OCI-LY7 (cell line): ENCODE results near the gene GGT6. TPM values are rescaled to one million over a fixed set of nuclear protein-coding genes. Genes with fewer than 3 reads are reported as not detected.

ENCODE experiments used
- BruUV-seq: library from RNA; stranded (reverse); fragments of 400-500 nt; replicated peaks from 2 replicates; lab custom pipeline; 2021; lab: Mats Ljungman, UMichigan
- CTCF ChIA-PET: fragments of 300-600 bp; sonication (Branson Sonifier 250); formaldehyde crosslinking; loops from one replicate; lab custom pipeline; 2022; ENCODE audit warnings: antibody characterized with exemption; ENCODE audit not compliant: unreplicated experiment; lab: Charles Lee
- POLR2A ChIA-PET: fragments of 300-600 bp; sonication (Branson Sonifier 250); formaldehyde crosslinking; loops from one replicate; lab custom pipeline; 2022; ENCODE audit warnings: antibody characterized with exemption; lab: Charles Lee
- DNase-seq: peaks from one replicate; pipeline ENCODE4 v3.0.0-alpha.2; 2015; ENCODE audit warnings: low spot score
- H2AFZ ChIP-seq: fragments of 200-600 bp; sonication (generic), shearing (Covaris generic); 2 replicates; pipeline ENCODE4 v1.6.1; 2014; ENCODE audit warnings: mild to moderate bottlenecking, antibody characterized with exemption, low read length, moderate library complexity
- H3K27ac ChIP-seq: fragments of 200-600 bp; sonication (generic); 2 replicates; pipeline ENCODE4 v1.5.1; 2014; ENCODE audit warnings: mixed run types, low read depth, mild to moderate bottlenecking, moderate library complexity, low read length, inconsistent platforms; ENCODE audit not compliant: poor library complexity, severe bottlenecking
- H3K36me3 ChIP-seq: fragments of 200-600 bp; sonication (generic); 2 replicates; pipeline ENCODE4 v1.6.1; 2014; ENCODE audit warnings: mild to moderate bottlenecking, antibody characterized with exemption, low read length, moderate library complexity, mixed read lengths; ENCODE audit not compliant: insufficient read depth
- H3K4me1 ChIP-seq: fragments of 200-600 bp; sonication (generic); 2 replicates; pipeline ENCODE4 v1.5.1; 2014; ENCODE audit warnings: mild to moderate bottlenecking, low read length; ENCODE audit not compliant: insufficient read depth, poor library complexity, severe bottlenecking
- H3K4me2 ChIP-seq: fragments of 200-600 bp; sonication (generic); 2 replicates; pipeline ENCODE4 v1.6.1; 2014; ENCODE audit warnings: mild to moderate bottlenecking, low read length
- H3K4me3 ChIP-seq: fragments of 200-600 bp; sonication (generic); 2 replicates; pipeline ENCODE4 v1.5.1; 2014; ENCODE audit warnings: mild to moderate bottlenecking, low read depth, low read length; ENCODE audit not compliant: poor library complexity, severe bottlenecking
- H3K79me2 ChIP-seq: fragments of 200-600 bp; sonication (generic); 2 replicates; pipeline ENCODE4 v1.6.1; 2016; ENCODE audit warnings: low read depth, mild to moderate bottlenecking, low read length, moderate library complexity, mixed read lengths; ENCODE audit not compliant: insufficient read depth
- H3K9me2 ChIP-seq: fragments of 200-600 bp; sonication (generic); 2 replicates; pipeline ENCODE4 v1.6.1; 2016; ENCODE audit warnings: mild to moderate bottlenecking, low read length, mixed read lengths; ENCODE audit not compliant: insufficient read depth
- H3K9me3 ChIP-seq: fragments of 200-600 bp; sonication (generic); 2 replicates; pipeline ENCODE4 v1.6.1; 2014; ENCODE audit warnings: mild to moderate bottlenecking, mixed run types, low read length, mixed read lengths
- H4K20me1 ChIP-seq: fragments of 200-600 bp; sonication (generic); 2 replicates; pipeline ENCODE4 v1.6.1; 2014; ENCODE audit warnings: mild to moderate bottlenecking, antibody characterized with exemption, low read length, moderate library complexity, mixed read lengths; ENCODE audit not compliant: insufficient read depth
- EZH2phosphoT487 ChIP-seq: fragments of 200-600 bp; sonication (generic); IDR thresholded peaks from 2 replicates; pipeline ENCODE4 v1.6.1; 2018; ENCODE audit warnings: low read depth, borderline replicate concordance, mild to moderate bottlenecking, mixed run types, antibody characterized with exemption, low read length, moderate library complexity, mixed read lengths
- intact Hi-C: fragments of 100-400 bp; cut with micrococcal nuclease; formaldehyde crosslinking; loops from one replicate; pipeline ENCODE4 v1.10.0; 2022; ENCODE audit not compliant: unreplicated experiment
- total RNA-seq, 2 experiments: library from RNA; depleted of rRNA in 1 of 2; stranded (reverse); fragments of >200 nt in 1 of 2; shearing (Covaris generic) in 1 of 2; gene quantifications; 2 replicates each; pipeline ENCODE4 v1.2.3, GENCODE V29; 2014 to 2022
- TF ChIP-seq, protein P1 (sequence below): fragments of 200-600 bp; sonication (generic); conservative IDR thresholded peaks from 2 replicates; pipeline ENCODE4 v1.5.1; 2014; ENCODE audit warnings: mild to moderate bottlenecking, antibody characterized with exemption, low read length, moderate library complexity, mixed read lengths

Gene GGT6
- total RNA-seq, 2 experiments from 2014 or later: not detected

DNA sequence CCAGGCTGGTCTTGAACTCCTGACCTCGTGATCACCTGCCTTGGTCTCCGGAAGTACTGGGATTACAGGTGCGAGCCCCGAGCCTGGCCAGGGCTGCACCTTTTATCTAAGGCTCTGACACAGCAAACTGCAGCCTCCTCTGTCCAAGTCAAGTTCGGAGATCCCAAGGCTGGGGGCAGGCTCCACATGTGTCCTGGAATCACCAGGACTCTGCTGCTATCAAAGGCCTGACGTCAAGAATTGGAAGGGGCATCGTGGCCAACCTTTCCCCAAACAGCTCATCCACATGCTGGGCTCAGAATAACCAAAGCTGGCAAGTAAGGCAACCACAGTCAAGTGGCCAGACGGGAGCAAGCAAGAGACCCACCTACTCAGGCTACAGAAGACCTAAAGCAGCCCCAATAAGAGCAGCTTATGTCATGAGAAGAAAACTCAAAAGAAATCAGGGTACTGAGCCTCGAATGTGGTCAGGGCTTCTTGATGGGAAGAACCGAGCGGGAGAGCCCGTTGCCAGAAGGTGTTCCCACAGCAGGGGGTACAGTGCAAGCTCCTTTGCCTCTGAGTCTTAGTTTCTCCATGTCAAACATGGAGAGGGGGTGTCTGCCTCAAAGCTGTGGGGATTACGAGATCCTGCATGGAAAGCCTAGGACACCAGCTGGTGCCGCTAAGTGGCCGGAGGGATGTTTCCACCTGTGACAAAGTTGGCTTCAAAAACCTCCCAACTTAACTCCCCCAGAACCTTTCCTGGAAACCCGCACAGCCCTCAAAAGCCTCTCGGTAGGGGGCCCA lies 13.1 kb downstream of the GGT6 start:
- BruUV-seq: no TSS peak
- Histone ChIP-seq H3K4me1 (no peaks in the 10 kb centered on the region), H3K79me2 (no peaks in the 10 kb centered on the region), H4K20me1 (no peaks in the 10 kb centered on the region), H2AFZ (no peak overlapping the region), H3K27ac (no peak overlapping the region), H3K9me3 (no peaks in the 10 kb centered on the region), H3K9me2 (no peaks in the 10 kb centered on the region), H3K36me3 (peaks cover 95% of the 10 kb centered on the region), H3K4me3 (no peak overlapping the region), H3K4me2 (no peak overlapping the region)
- TF ChIP-seq, protein P1, sequence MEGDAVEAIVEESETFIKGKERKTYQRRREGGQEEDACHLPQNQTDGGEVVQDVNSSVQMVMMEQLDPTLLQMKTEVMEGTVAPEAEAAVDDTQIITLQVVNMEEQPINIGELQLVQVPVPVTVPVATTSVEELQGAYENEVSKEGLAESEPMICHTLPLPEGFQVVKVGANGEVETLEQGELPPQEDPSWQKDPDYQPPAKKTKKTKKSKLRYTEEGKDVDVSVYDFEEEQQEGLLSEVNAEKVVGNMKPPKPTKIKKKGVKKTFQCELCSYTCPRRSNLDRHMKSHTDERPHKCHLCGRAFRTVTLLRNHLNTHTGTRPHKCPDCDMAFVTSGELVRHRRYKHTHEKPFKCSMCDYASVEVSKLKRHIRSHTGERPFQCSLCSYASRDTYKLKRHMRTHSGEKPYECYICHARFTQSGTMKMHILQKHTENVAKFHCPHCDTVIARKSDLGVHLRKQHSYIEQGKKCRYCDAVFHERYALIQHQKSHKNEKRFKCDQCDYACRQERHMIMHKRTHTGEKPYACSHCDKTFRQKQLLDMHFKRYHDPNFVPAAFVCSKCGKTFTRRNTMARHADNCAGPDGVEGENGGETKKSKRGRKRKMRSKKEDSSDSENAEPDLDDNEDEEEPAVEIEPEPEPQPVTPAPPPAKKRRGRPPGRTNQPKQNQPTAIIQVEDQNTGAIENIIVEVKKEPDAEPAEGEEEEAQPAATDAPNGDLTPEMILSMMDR: no peak
- TF ChIP-seq EZH2phosphoT487: no peak
- intact Hi-C loops: no loop called here
- no peak for DNase-seq
- CTCF ChIA-PET: no interaction called here
- POLR2A ChIA-PET: no interaction called here

DNA sequence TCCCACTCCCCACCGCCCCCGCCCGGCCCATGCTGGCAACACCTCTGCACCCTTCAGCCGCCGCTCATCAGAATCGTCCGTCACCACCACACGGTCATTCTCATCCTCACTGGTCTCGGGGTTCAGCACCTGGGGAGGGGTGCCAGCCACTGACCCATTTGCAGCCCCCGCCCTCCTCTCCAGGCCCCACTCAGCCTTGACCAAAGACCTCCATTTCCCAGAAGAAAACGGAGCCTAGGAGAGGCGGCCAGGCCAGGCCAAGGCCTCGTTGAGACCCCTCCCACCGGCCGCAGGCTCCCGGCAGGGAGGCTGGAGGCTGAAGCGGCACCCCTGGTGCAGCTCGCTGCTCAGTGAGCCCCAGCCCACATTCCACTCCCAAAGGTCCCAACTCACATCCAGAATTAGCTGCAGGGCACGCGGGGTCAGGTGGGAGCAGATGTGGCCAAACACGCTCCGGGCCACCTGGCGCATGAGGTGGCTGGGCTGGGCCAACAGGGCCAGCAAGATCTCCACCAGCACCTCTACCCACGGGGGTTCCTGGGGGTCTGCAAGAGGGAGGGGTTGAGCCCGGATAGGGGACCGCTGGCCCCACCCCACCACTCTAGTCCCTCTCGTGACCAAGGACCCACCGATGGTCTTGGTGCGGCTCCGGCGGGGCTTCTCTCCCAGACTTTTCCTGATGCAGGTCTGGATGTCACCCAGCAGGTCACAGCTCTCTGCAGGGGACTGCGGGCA lies 15.0 kb downstream of the GGT6 start:
- no peak for DNase-seq
- Histone ChIP-seq H3K4me3 (no peak overlapping the region), H3K36me3 (peaks cover 95% of the 10 kb centered on the region), H3K27ac (no peak overlapping the region), H3K9me3 (no peaks in the 10 kb centered on the region), H2AFZ (no peak overlapping the region), H3K4me1 (no peaks in the 10 kb centered on the region), H4K20me1 (no peaks in the 10 kb centered on the region), H3K4me2 (no peak overlapping the region), H3K9me2 (no peaks in the 10 kb centered on the region), H3K79me2 (no peaks in the 10 kb centered on the region)
- intact Hi-C loops: no loop called here
- BruUV-seq: no TSS peak
- CTCF ChIA-PET: no interaction called here
- POLR2A ChIA-PET: no interaction called here
- TF ChIP-seq, protein P1: no peak
- TF ChIP-seq EZH2phosphoT487: no peak

DNA sequence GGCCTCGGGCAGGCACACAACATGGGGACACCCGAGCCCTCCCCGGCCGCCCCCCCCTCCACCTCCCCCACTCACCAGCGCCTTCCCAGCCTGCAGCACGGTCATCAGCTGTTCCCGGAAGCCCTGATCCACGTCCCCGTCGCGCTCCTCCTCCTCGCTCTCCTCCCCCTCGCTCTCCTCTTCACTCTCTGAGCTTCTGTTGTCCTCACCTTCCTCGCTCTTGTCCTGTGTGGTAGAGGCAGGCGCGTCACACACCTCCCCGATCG lies 15.5 kb downstream of the GGT6 start:
- intact Hi-C loops: no loop called here
- TF ChIP-seq, protein P1: no peak
- TF ChIP-seq EZH2phosphoT487: no peak
- no peak overlapping the region for H3K4me2 ChIP-seq
- ChIA-PET CTCF (no interaction called here), POLR2A (no interaction called here)
- no peak overlapping the region for H3K27ac ChIP-seq
- H3K4me1 ChIP-seq: no peaks in the 10 kb centered on the region
- H3K79me2 ChIP-seq: no peaks in the 10 kb centered on the region
- H3K4me3 ChIP-seq: no peak overlapping the region
- DNase-seq: no peak
- H3K9me3 ChIP-seq: no peaks in the 10 kb centered on the region
- H3K9me2 ChIP-seq: no peaks in the 10 kb centered on the region
- no peak overlapping the region for H2AFZ ChIP-seq
- H4K20me1 ChIP-seq: no peaks in the 10 kb centered on the region
- TSS peak; percentile 59 for BruUV-seq
- H3K36me3 ChIP-seq: peaks cover 95% of the 10 kb centered on the region
